22Rv1 (cell line): ENCODE data around the gene UGT1A9.

ENCODE experiments used
- H3K27ac ChIP-seq: fragments of 450-650 bp; 2 replicates; pipeline ENCODE4 v1.5.1; 2017
- CTCF ChIP-seq: fragments of 450-650 bp; IDR thresholded peaks from 2 replicates; pipeline ENCODE4 v1.5.1; 2017; ENCODE audit warnings: mild to moderate bottlenecking
- ZFX ChIP-seq: fragments of 450-650 bp; IDR thresholded peaks from 2 replicates; pipeline ENCODE4 v1.6.1; 2017; ENCODE audit warnings: antibody characterized with exemption, borderline replicate concordance

Gene UGT1A9

GRCh38 chr2:233778030-233778429 lies 106.3 kb downstream of the UGT1A9 start, which contains the start of gene MROH2A:
Gene MROH2A, plus strand, starts transcription at chr2:233778330. Its CDS starts 1,029 bp downstream, at chr2:233779359.
- TF ChIP-seq CTCF (no peak), ZFX (no peak)
- no peak within 1 kb of the TSS for H3K27ac ChIP-seq

GRCh38 chr2:233779722-233780121 lies 108.0 kb downstream of the UGT1A9 start:
- TF ChIP-seq CTCF, result no peak
- no peak for TF ChIP-seq ZFX
- H3K27ac ChIP-seq, result no peak overlapping the region

- TF ChIP-seq ZFX (no peak), CTCF (no peak)
- no peak overlapping the region for H3K27ac ChIP-seq
Observed at GRCh38 chr2:233780771-233781170, 109.1 kb downstream of the UGT1A9 start.

- no peak for TF ChIP-seq ZFX
- TF ChIP-seq CTCF, result no peak
- no peak overlapping the region for H3K27ac ChIP-seq
Observed at GRCh38 chr2:233789554-233789953, 117.9 kb downstream of the UGT1A9 start.

GRCh38 chr2:233791151-233791882 lies 119.6 kb downstream of the UGT1A9 start:
- no peak overlapping the region for H3K27ac ChIP-seq
- no peak for TF ChIP-seq CTCF
- TF ChIP-seq ZFX, result no peak

GRCh38 chr2:233791883-233792329 lies 120.2 kb downstream of the UGT1A9 start:
- no peak overlapping the region for H3K27ac ChIP-seq
- TF ChIP-seq CTCF (no peak), ZFX (no peak)

GRCh38 chr2:233792720-233793119 lies 121.0 kb downstream of the UGT1A9 start:
- no peak overlapping the region for H3K27ac ChIP-seq
- no peak for TF ChIP-seq CTCF
- no peak for TF ChIP-seq ZFX
